Measurements from ENCODE around the gene PPP2CA.

DNA sequence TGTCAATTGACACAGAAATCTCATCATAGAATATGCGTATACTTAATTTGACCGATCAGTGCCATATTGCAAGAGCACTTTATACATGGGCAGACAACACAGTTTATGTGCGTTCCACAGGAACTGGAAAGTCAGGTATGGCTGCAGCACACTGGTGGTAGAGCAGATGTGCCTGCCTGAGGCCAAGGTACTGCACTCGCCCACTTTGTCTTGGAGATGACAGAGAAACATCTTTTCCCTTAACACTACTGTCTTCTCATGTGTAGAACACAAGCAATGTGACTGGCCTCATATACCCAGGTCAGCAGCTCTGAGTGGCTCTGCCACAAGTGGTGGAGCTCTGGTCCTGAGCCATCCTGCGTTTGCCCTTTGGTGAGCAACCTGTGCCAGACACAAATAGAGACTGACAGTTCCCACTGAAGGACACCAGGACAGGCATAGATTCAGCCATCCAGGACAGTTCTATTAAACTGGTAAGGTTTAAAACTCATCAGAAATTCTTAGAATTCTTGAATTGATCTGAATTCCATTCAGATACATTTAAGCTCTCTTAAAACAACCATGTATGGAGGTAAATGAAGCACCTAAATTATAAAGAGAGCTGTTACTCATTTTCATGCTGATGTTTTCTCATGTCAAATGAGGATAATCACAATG is 21.0 kb upstream of the PPP2CA start:
- TF ChIP-seq, protein P1, sequence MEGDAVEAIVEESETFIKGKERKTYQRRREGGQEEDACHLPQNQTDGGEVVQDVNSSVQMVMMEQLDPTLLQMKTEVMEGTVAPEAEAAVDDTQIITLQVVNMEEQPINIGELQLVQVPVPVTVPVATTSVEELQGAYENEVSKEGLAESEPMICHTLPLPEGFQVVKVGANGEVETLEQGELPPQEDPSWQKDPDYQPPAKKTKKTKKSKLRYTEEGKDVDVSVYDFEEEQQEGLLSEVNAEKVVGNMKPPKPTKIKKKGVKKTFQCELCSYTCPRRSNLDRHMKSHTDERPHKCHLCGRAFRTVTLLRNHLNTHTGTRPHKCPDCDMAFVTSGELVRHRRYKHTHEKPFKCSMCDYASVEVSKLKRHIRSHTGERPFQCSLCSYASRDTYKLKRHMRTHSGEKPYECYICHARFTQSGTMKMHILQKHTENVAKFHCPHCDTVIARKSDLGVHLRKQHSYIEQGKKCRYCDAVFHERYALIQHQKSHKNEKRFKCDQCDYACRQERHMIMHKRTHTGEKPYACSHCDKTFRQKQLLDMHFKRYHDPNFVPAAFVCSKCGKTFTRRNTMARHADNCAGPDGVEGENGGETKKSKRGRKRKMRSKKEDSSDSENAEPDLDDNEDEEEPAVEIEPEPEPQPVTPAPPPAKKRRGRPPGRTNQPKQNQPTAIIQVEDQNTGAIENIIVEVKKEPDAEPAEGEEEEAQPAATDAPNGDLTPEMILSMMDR (conservative IDR thresholded peaks at IDR 0.05), result no peak
- TF ChIP-seq ZFX (IDR thresholded peaks at IDR 0.05), result no peak
